PC-3 (cell line): ENCODE measurements around the gene PIEZO2. TPM values are rescaled to one million over a fixed set of nuclear protein-coding genes. Genes with fewer than 3 reads are reported as not detected.

Source experiments
- ATAC-seq: fragments of 200-7000 bp; cut with Tn5 transposase; 2 replicates; pipeline ENCODE4 v1.9.1; 2020; ENCODE audit warnings: mild to moderate bottlenecking, moderate library complexity
- BruUV-seq: library from RNA; stranded (reverse); fragments of 400-500 nt; replicated peaks from 2 replicates; lab custom pipeline; 2021; lab: Mats Ljungman, UMichigan
- CTCF ChIA-PET: fragments of 300-600 bp; sonication (Branson Sonifier 250); formaldehyde crosslinking; loops from one replicate; lab custom pipeline; 2022; ENCODE audit warnings: antibody characterized with exemption; lab: Charles Lee
- POLR2A ChIA-PET: fragments of 300-600 bp; sonication (Branson Sonifier 250); formaldehyde crosslinking; loops from one replicate; lab custom pipeline; 2022; ENCODE audit warnings: antibody characterized with exemption; ENCODE audit not compliant: unreplicated experiment; lab: Charles Lee
- DNase-seq: peaks from one replicate; pipeline ENCODE4 v3.0.0-alpha.2; 2015
- H2AFZ ChIP-seq: fragments of 300-600 bp; sonication (generic); 2 replicates; pipeline ENCODE4 v1.6.0; 2016; ENCODE audit warnings: antibody characterized with exemption, low read length
- H3F3A ChIP-seq: fragments of 300-600 bp; sonication (generic); one replicate; pipeline ENCODE4 v1.6.0; 2017; ENCODE audit warnings: antibody characterized with exemption, low read length, control low read depth, mild to moderate bottlenecking; ENCODE audit not compliant: unreplicated experiment
- H3K27ac ChIP-seq: fragments of 300-600 bp; sonication (generic); 2 replicates; pipeline ENCODE4 v1.5.1; 2016; ENCODE audit warnings: mild to moderate bottlenecking, low read length
- H3K27me3 ChIP-seq: fragments of 300-600 bp; sonication (generic); 2 replicates; pipeline ENCODE4 v1.6.1; 2016; ENCODE audit warnings: low read length, mixed read lengths
- H3K36me3 ChIP-seq: fragments of 300-600 bp; sonication (generic); 2 replicates; pipeline ENCODE4 v1.6.1; 2016; ENCODE audit warnings: low read depth, mixed run types, low read length, mixed read lengths
- H3K4me1 ChIP-seq: fragments of 300-600 bp; sonication (generic); 2 replicates; pipeline ENCODE4 v1.5.1; 2016; ENCODE audit warnings: low read length; ENCODE audit not compliant: insufficient read depth
- H3K4me2 ChIP-seq: fragments of 300-600 bp; sonication (generic); 2 replicates; pipeline ENCODE4 v1.6.0; 2016; ENCODE audit warnings: low read length
- H3K4me3 ChIP-seq: fragments of 300-600 bp; sonication (generic); 2 replicates; pipeline ENCODE4 v1.5.1; 2016; ENCODE audit warnings: mild to moderate bottlenecking, low read length, mixed read lengths
- H3K79me2 ChIP-seq: fragments of 300-600 bp; sonication (generic); 2 replicates; pipeline ENCODE4 v1.6.1; 2017; ENCODE audit warnings: low read length, mixed read lengths
- H3K9ac ChIP-seq: fragments of 300-600 bp; sonication (generic); 2 replicates; pipeline ENCODE4 v1.6.0; 2016; ENCODE audit warnings: mild to moderate bottlenecking, low read length
- H3K9me2 ChIP-seq: fragments of 300-600 bp; sonication (generic); replicated peaks from 2 replicates; pipeline ENCODE4 v1.6.1; 2016; ENCODE audit warnings: mixed run types, low read length, mixed read lengths
- H3K9me3 ChIP-seq: fragments of 300-600 bp; sonication (generic); 2 replicates; pipeline ENCODE4 v1.6.1; 2016; ENCODE audit warnings: low read length, mixed read lengths
- H4K20me1 ChIP-seq: fragments of 300-600 bp; sonication (generic); 2 replicates; pipeline ENCODE4 v1.6.1; 2016; ENCODE audit warnings: low read length, mixed read lengths
- CTCF ChIP-seq: fragments of 300-600 bp; sonication (generic); conservative IDR thresholded peaks from 2 replicates; pipeline ENCODE4 v1.5.1; 2017; ENCODE audit warnings: antibody characterized with exemption, low read depth, mild to moderate bottlenecking, low read length
- EZH2 ChIP-seq: fragments of 300-600 bp; sonication (generic); IDR thresholded peaks from one replicate; pipeline ENCODE4 v1.6.1; 2017; ENCODE audit warnings: antibody characterized with exemption, mild to moderate bottlenecking, low read length; ENCODE audit not compliant: unreplicated experiment
- EZH2phosphoT487 ChIP-seq: fragments of 300-600 bp; sonication (generic); IDR thresholded peaks from 2 replicates; pipeline ENCODE4 v1.6.1; 2018; ENCODE audit warnings: mild to moderate bottlenecking, antibody characterized with exemption, low read length, borderline replicate concordance
- intact Hi-C: fragments of 100-400 bp; cut with micrococcal nuclease; formaldehyde crosslinking; loops from 2 replicates; pipeline ENCODE4 v1.9.0; 2023
- total RNA-seq: library from RNA; depleted of rRNA; stranded (reverse); fragments of >200 nt; gene quantifications from 2 replicates; pipeline ENCODE4 v1.2.3, GENCODE V29; 2014

PIEZO2 gene
- total RNA-seq, 1 experiment from 2014 or later: not detected

- Histone ChIP-seq H2AFZ (no peak overlapping the region), H3K9ac (no peak overlapping the region), H3F3A (no peaks in the 10 kb centered on the region), H3K79me2 (no peaks in the 10 kb centered on the region), H3K36me3 (no peaks in the 10 kb centered on the region), H3K4me3 (no peak overlapping the region), H3K9me2 (no peaks in the 10 kb centered on the region), H3K27me3 (peaks cover 46% of the 10 kb centered on the region), H3K4me1 (no peaks in the 10 kb centered on the region), H3K4me2 (no peak overlapping the region), H3K9me3 (no peaks in the 10 kb centered on the region), H4K20me1 (no peaks in the 10 kb centered on the region), H3K27ac (no peak overlapping the region)
- ChIA-PET POLR2A (no interaction called here), CTCF (no interaction called here)
- no TSS peak for BruUV-seq
- ATAC-seq (no peak), DNase-seq (no peak)
- intact Hi-C loops: no loop called here
- no peak for TF ChIP-seq CTCF
- TF ChIP-seq EZH2: no peak
- TF ChIP-seq EZH2phosphoT487: no peak
Observed at GRCh38 chr18:10909724-10910123, 239.6 kb downstream of the PIEZO2 start.

- CTCF ChIA-PET: no interaction called here
Observed at GRCh38 chr18:10908760-10909159, 240.6 kb downstream of the PIEZO2 start.

More at GRCh38 chr18:10908760-10909159, 240.6 kb downstream of the PIEZO2 start:
- Histone ChIP-seq H3K9me3 (no peaks in the 10 kb centered on the region), H3K4me3 (no peak overlapping the region), H4K20me1 (no peaks in the 10 kb centered on the region), H2AFZ (no peak overlapping the region), H3K36me3 (no peaks in the 10 kb centered on the region), H3K9me2 (no peaks in the 10 kb centered on the region), H3K27me3 (peaks cover 50% of the 10 kb centered on the region), H3K79me2 (no peaks in the 10 kb centered on the region), H3K27ac (no peak overlapping the region), H3K4me2 (no peak overlapping the region), H3K4me1 (no peaks in the 10 kb centered on the region), H3K9ac (no peak overlapping the region), H3F3A (no peaks in the 10 kb centered on the region)
- no peak for TF ChIP-seq EZH2
- TF ChIP-seq EZH2phosphoT487: no peak
- no peak for TF ChIP-seq CTCF
- intact Hi-C loops: no loop called here
- BruUV-seq: no TSS peak
- no peak for DNase-seq
- POLR2A ChIA-PET: no interaction called here
- no peak for ATAC-seq
